GM18867 (cell line): ENCODE measurements around the gene ACSF3.

ENCODE experiments used
- ATAC-seq: cut with Tn5 transposase; IDR thresholded peaks from one replicate; pipeline ENCODE4 v1.9.1; 2021; ENCODE audit warnings: mild to moderate bottlenecking, moderate library complexity; ENCODE audit not compliant: unreplicated experiment

ACSF3 gene

DNA sequence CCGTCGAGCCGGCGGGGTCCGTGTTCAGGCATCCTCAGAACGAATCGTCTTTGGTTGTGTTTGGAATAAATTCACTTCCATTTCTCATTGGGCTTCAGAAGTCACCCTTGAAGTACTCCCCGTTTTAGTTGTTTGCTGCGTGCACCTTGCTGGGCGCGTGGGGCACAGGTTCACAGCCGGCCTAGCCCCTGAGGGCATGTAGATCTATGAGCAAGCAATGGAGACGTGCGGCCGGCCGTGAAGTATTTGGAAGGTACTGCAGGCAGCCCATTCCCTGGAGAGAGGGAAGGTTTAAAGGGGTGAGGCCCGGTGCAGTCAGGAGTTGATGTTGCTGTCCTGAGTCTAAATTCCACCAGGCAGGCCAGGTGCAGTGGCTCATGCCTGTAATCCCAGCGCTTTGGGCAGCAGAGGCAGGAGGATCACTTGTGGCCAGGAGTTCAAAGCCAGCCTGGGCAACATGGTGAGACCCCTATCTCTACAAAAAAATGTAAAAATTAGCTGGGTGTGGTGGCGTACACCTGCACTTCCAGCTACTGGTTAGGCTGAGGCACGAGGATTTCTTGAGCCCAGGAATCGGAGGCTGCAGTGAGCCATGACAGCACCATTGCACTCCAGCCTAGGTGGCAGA is 714 bp downstream of the ACSF3 start:
- no peak for ATAC-seq

DNA sequence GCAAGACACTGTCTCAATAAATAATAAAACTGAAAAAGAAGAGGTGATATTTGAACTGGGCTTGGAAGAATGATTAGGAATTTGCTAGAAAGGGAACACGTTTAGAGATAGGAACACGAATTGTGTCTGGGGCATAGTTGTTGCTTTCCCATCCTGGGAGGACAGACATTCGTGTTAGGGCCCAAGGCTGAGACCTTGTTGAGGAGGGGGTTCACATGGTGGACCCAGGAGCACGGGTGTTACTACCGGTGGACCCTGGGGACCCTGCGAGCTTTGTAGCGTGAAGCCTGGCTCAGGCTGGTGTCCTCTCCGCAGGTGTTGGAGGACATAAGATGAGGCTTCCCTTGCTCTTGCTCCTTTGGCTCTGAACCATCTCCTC is 1.2 kb downstream of the ACSF3 start:
- ATAC-seq, result no peak

DNA sequence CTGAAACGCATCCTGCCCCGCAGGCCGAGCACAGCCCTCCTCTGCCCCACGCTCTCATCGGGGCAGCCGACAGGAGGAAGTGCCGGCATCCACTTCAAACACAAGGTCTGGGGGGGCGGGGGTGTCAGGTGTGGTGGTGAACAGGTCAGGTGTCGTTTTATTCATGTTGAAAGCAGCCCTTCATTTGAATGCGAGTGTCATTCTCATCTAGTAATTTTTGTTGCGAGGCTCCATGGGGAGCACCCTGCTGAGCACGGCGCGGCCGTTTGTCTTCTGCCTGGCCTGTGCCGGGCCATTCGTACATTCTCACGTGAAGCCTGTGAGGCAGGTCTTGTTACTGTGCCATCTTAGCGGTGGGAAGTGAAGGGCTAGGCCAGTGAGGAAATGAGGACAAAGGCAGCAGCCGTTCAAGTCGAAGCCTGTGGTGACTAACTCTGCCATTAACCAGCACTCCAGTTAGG is 1.9 kb downstream of the ACSF3 start:
- no peak for ATAC-seq

DNA sequence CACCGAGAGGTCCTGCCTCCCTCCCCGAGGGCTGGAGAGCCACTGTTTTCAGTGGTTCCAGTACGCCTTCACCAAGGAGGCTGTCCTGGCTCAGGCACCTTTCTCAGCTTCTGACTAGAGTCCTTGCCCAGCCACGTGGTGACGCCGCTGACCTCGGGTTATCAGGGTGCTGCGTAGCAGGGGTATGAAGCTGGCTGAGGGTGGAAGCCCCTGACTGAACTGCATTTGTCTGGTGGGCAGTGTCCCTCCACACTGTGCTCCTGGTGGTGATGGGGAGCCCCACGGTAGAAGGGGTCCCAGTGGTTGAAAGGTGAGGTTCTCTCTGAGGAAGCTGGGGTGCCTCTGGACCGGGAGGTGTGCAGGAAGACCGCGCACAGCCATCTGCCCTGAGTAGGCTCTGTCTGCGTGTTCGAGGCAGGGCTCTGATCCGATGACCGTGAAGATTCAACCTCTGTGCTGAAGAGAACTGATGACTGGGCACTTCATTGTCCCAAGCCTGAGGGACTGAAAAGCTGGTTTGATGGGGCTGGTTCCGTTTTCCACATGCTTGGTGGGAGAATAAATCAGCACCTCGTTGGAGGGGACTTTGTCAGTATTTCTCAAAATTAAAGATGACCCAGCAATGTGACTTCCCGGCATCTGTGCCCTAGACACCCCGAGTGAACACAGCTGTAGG is 2.5 kb downstream of the ACSF3 start:
- no peak for ATAC-seq

DNA sequence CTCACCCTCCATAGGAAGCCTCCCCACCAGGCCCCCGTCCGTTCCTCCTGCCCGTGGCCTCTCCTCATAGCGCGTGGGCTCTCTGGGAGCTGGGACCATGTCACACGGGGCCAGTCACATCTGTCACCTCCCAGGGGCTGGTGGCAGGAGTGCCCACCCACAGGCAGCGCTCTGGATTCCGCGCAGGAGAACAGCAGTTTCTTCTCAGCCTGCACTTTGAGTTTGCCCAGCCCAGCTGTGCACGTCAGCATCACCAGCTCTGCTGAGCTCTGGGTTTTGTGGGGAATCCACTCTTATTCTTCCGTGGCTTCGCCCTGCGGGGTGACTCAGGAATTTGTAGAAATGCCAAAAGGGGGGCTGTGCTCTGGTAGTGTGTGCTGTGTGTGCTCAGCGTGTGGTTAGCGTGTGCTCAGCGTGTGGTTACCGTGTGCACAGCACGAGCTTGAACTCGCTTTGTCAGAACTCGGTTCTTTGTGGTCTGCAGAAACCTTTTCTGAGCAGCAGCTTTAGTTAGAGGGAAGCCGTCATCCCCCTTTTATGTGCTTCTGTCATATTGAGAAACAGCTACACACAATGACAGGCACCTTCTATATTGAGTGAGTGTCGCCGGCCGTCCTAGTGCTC is 3.2 kb downstream of the ACSF3 start:
- ATAC-seq, result no peak

DNA sequence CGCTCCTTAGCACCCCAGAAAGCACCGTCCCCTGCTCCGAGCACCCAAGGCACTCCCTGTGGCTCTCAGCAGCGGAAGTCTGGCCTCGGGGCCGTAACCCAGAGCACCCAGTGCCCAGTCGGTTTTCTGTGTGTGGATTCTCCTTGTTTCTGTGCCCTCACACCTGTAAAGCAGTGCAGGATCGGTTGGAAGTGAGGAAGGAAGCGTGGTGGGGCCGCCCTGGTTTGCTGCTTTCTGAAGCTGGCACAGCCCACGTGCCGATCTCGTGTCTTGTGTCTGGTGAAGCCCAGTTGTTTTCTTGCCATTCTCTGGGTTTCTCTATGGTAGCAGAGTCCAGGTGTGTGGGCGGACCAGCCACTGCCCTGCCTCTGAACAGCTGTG is 3.7 kb downstream of the ACSF3 start:
- no peak for ATAC-seq

- no peak for ATAC-seq
Measured at GRCh38 chr16:89098767-89099430, 5.2 kb downstream of the ACSF3 start.

DNA sequence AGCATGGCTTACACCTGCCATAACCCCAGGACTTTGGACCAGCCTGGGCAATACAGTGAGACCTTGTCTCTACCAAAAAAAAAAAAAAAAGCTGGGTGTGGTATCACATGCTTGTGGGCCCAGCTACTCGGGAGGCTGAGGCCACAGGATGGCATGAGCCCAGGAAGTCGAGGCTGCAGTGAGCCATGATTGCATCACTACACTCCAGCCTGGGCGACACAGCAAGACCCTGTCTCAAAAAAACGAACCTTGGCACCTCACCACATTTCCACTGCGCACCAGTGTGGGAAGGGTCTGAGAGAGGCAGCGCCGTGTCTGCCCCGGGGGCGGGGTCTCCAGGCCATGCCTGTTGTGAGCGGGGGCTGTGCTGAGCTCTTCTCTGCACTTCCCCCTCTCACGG is 6.3 kb downstream of the ACSF3 start:
- ATAC-seq, result no peak

- ATAC-seq, result no peak
Measured at GRCh38 chr16:89100601-89101302, 7.1 kb downstream of the ACSF3 start.

- no peak for ATAC-seq
Measured at GRCh38 chr16:89101303-89102040, 7.8 kb downstream of the ACSF3 start.

DNA sequence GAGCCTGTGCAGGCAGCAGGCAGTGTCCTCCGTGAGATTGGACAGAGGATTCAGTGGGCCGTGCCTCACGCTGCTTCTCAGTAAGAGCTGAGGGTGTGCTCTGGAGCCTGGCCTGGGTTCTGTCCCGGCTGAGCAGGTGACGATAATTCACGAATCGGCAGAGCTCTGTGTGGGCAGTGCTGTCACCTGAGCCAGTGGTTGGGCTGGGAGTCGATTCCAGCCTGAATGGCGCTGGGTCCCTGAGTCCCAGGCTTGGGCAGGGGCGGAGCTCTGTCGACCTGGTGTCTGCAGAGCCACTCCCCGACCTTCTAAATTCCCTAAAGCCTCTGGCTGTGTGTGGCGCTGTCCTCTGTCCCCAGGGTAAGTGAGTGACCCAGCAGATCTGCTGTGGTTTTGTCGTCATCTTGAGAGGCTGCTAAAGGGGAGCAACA is 8.4 kb downstream of the ACSF3 start:
- no peak for ATAC-seq

- ATAC-seq, result no peak
Measured at GRCh38 chr16:89102481-89103073, 8.9 kb downstream of the ACSF3 start.

GRCh38 chr16:89103156-89103555 is 9.5 kb downstream of the ACSF3 start:
- ATAC-seq, result no peak

- no peak for ATAC-seq
Measured at GRCh38 chr16:89103781-89104180, 10.1 kb downstream of the ACSF3 start.

DNA sequence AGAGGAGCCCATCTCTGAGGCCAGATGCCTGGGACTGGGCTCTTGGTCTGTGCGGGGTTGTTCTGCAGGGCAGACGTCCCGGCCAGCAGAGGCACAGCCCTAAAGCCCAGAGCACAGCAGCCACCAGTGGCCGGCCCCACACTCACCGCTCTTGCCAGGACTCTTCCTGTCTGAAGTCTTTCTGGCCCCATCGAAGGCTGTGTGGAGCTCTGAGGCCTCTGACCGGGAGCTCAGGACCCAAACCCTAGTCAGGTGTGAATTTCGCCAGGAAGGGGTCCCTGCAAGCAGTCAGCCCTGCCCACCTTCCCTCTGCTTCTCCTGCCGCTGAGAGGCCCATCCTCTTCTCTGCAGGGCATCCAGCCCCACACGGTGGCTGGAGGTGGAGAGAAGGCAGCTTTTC is 10.7 kb downstream of the ACSF3 start:
- no peak for ATAC-seq

DNA sequence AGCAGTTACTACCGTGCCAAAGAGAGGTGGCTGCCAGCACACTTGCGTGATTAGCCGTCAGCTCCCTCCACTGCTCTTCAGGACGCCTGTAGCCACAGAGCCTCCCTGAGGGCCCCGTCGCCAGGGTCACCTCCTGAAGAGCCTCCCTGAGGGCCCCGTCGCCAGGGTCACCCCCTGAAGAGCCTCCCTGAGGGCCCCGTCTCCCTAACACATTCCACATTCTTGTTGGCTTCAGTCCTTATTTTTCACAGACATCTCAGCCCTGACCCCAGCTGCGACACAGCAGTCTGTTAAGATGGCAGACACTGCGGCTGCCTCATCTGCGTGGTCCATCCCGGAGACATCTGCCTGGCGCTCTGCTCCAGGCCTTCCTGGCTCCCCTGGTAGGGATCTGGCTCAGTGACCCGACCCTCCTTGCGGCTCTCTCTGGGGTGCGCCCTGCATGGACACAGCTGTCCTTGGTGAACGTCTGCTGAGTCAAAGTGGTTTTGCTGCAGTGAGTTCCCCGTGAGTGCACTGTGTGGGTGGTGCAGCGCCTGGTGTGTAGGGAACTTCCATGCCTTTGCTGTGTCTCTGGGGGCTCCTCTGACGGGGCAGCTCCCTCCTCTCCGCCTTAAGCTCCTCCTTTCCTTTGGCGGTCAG is 11.4 kb downstream of the ACSF3 start:
- ATAC-seq, result no peak

- ATAC-seq, result no peak
Measured at GRCh38 chr16:89105599-89106151, 12.0 kb downstream of the ACSF3 start.

GRCh38 chr16:89106533-89107202 is 13.0 kb downstream of the ACSF3 start:
- no peak for ATAC-seq

- ATAC-seq, result no peak
Measured at GRCh38 chr16:89107203-89107582, 13.5 kb downstream of the ACSF3 start.
